KMS-11 (cell line): Measurements from ENCODE around the gene SP9.

ENCODE experiments used
- H2AFZ ChIP-seq: fragments of 200-600 bp; sonication (generic); 2 replicates; pipeline ENCODE4 v1.6.1; 2016; ENCODE audit warnings: antibody characterized with exemption, mixed run types, low read depth
- H3K27ac ChIP-seq: fragments of 200-600 bp; sonication (generic); 2 replicates; pipeline ENCODE4 v1.6.1; 2016; ENCODE audit warnings: mild to moderate bottlenecking, mixed run types
- H3K27me3 ChIP-seq: fragments of 200-600 bp; sonication (generic); 2 replicates; pipeline ENCODE4 v1.6.1; 2017; ENCODE audit warnings: mild to moderate bottlenecking, low read depth, mixed run types, moderate library complexity; ENCODE audit not compliant: insufficient read depth
- H3K36me3 ChIP-seq: fragments of 200-600 bp; sonication (generic); 2 replicates; pipeline ENCODE4 v1.6.1; 2017; ENCODE audit warnings: mild to moderate bottlenecking, mixed run types; ENCODE audit not compliant: insufficient read depth
- H3K4me1 ChIP-seq: fragments of 200-600 bp; sonication (generic); 2 replicates; pipeline ENCODE4 v1.6.1; 2016; ENCODE audit warnings: mild to moderate bottlenecking, low read depth, mixed run types; ENCODE audit not compliant: poor library complexity, severe bottlenecking
- H3K4me2 ChIP-seq: fragments of 200-600 bp; sonication (generic); 2 replicates; pipeline ENCODE4 v1.7.0; 2016; ENCODE audit warnings: mild to moderate bottlenecking, mixed run types
- H3K4me3 ChIP-seq: fragments of 200-600 bp; sonication (generic); IDR thresholded peaks from 2 replicates; pipeline ENCODE4 v1.6.1; 2017; ENCODE audit warnings: low read depth, low read length, mixed read lengths; ENCODE audit not compliant: insufficient read depth
- H3K79me2 ChIP-seq: fragments of 200-600 bp; sonication (generic); 2 replicates; pipeline ENCODE4 v1.6.1; 2016; ENCODE audit warnings: low read depth, mixed run types; ENCODE audit not compliant: insufficient read depth
- H3K9ac ChIP-seq: fragments of 200-600 bp; sonication (generic); 2 replicates; pipeline ENCODE4 v1.6.1; 2016; ENCODE audit warnings: mild to moderate bottlenecking, mixed run types
- H4K20me1 ChIP-seq: fragments of 200-600 bp; sonication (generic); 2 replicates; pipeline ENCODE4 v1.6.1; 2016; ENCODE audit warnings: mild to moderate bottlenecking, mixed run types; ENCODE audit not compliant: insufficient read depth
- CTCF ChIP-seq: fragments of 200-600 bp; sonication (generic); conservative IDR thresholded peaks from 2 replicates; pipeline ENCODE4 v1.6.1; 2017; ENCODE audit warnings: low read depth, mild to moderate bottlenecking, antibody characterized with exemption, low read length, moderate library complexity, mixed read lengths

SP9 gene

DNA sequence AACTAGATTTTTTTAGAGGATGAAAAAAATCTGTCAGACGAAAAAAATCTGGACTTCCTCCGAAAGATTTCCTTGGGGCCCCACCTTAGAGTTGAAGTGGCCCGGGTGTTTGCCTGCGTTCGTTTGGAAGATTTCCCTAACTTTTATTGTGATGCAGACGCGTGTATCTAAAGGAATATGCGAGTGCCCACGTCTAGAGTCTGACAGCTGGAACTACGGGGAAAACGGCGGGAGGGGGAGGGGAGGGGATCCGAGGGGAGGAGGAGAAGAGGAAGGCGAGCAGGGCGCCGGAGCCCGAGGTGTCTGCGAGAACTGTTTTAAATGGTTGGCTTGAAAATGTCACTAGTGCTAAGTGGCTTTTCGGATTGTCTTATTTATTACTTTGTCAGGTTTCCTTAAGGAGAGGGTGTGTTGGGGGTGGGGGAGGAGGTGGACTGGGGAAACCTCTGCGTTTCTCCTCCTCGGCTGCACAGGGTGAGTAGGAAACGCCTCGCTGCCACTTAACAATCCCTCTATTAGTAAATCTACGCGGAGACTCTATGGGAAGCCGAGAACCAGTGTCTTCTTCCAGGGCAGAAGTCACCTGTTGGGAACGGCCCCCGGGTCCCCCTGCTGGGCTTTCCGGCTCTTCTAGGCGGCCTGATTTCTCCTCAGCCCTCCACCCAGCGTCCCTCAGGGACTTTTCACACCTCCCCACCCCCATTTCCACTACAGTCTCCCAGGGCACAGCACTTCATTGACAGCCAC, 2.4 kb upstream of the SP9 start:
- no peak overlapping the region for H3K9ac ChIP-seq
- no peaks in the 10 kb centered on the region for H3K36me3 ChIP-seq
- no peaks in the 10 kb centered on the region for H3K79me2 ChIP-seq
- no peaks in the 10 kb centered on the region for H4K20me1 ChIP-seq
- H2AFZ ChIP-seq, result no peak overlapping the region
- TF ChIP-seq CTCF, result no peak
- H3K4me1 ChIP-seq, result no peaks in the 10 kb centered on the region
- H3K4me2 ChIP-seq, result no peak overlapping the region
- H3K4me3 ChIP-seq, result no peak overlapping the region
- no peak overlapping the region for H3K27ac ChIP-seq
- H3K27me3 ChIP-seq, result peaks cover 13% of the 10 kb centered on the region

GRCh38 chr2:174333017-174333371, 1.8 kb upstream of the SP9 start:
- no peak overlapping the region for H3K9ac ChIP-seq
- no peak overlapping the region for H3K4me3 ChIP-seq
- no peak for TF ChIP-seq CTCF
- no peaks in the 10 kb centered on the region for H4K20me1 ChIP-seq
- H3K27me3 ChIP-seq, result peaks cover 19% of the 10 kb centered on the region
- H3K27ac ChIP-seq, result no peak overlapping the region
- no peaks in the 10 kb centered on the region for H3K79me2 ChIP-seq
- H3K36me3 ChIP-seq, result no peaks in the 10 kb centered on the region
- no peak overlapping the region for H3K4me2 ChIP-seq
- H2AFZ ChIP-seq, result no peak overlapping the region
- H3K4me1 ChIP-seq, result peaks cover 4% of the 10 kb centered on the region

GRCh38 chr2:174333372-174334277, 1.1 kb upstream of the SP9 start:
- H3K9ac ChIP-seq, result no peak overlapping the region
- H3K4me1 ChIP-seq, result peaks cover 7% of the 10 kb centered on the region
- no peaks in the 10 kb centered on the region for H3K36me3 ChIP-seq
- H4K20me1 ChIP-seq, result peaks cover 4% of the 10 kb centered on the region; the same call in 1 of the 2 replicates
- no peak overlapping the region for H3K4me3 ChIP-seq
- TF ChIP-seq CTCF, result no peak
- peaks cover 25% of the 10 kb centered on the region for H3K27me3 ChIP-seq
- no peak overlapping the region for H3K27ac ChIP-seq
- no peak overlapping the region for H2AFZ ChIP-seq
- H3K4me2 ChIP-seq, result no peak overlapping the region
- H3K79me2 ChIP-seq, result no peaks in the 10 kb centered on the region

DNA sequence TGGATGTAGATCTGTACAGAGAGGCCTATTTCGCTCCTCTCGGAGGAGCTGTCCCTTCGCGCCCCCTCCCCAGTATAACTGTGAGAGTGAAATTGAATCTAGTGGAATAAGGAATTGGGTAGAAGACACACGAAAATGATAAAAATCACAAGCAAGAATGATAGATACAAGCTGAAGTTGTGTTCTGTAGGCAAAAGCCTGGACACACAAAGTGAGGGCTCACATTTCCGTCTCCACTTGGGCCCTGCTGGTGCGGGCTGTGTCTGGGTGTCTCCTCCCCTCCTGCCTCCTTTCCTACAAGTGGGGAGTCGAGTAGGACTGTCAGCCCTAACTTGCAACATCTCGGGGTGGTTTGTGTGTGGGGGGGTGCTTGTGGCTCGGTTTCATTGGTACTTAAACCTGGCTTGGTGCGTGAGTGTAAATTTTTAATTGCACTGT, 457 bp upstream of the SP9 start:
- Histone ChIP-seq H3K36me3 (no peaks in the 10 kb centered on the region), H3K9ac (no peak overlapping the region), H3K4me1 (peaks cover 7% of the 10 kb centered on the region), H3K4me3 (no peak overlapping the region), H4K20me1 (peaks cover 5% of the 10 kb centered on the region; the same call in 1 of the 2 replicates), H3K4me2 (no peak overlapping the region), H3K27me3 (peaks cover 32% of the 10 kb centered on the region), H2AFZ (no peak overlapping the region), H3K79me2 (no peaks in the 10 kb centered on the region), H3K27ac (no peak overlapping the region)
- TF ChIP-seq CTCF, result no peak
